Mesothelial cell of epicardium (in vitro differentiated cells): Measurements from ENCODE around the gene UNC5B. TPM values are rescaled to one million over a fixed set of nuclear protein-coding genes. Genes with fewer than 3 reads are reported as not detected.

Experiments
- DNase-seq, 2 experiments: peaks; one replicate each; pipeline ENCODE4 v3.0.0; 2021; ENCODE audit warnings: low spot score in 2 of 2; ENCODE audit not compliant: unreplicated experiment in 2 of 2
- H3K27ac Mint-ChIP-seq: 2 replicates; pipeline ENCODE4 v1.8.0; 2021; ENCODE audit warnings: mixed read lengths
- H3K27me3 Mint-ChIP-seq: 2 replicates; pipeline ENCODE4 v1.8.0; 2021; ENCODE audit warnings: low read depth, mixed read lengths
- H3K36me3 Mint-ChIP-seq: 2 replicates; pipeline ENCODE4 v1.8.0; 2021; ENCODE audit warnings: mixed read lengths
- H3K4me1 Mint-ChIP-seq: 2 replicates; pipeline ENCODE4 v1.8.0; 2021; ENCODE audit warnings: mixed read lengths
- H3K4me3 Mint-ChIP-seq: 2 replicates; pipeline ENCODE4 v1.8.0; 2021; ENCODE audit warnings: mild to moderate bottlenecking, moderate library complexity, mixed read lengths
- H3K9me3 Mint-ChIP-seq: 2 replicates; pipeline ENCODE4 v1.8.0; 2021; ENCODE audit warnings: mixed read lengths
- total RNA-seq: library from RNA; stranded (reverse); gene quantifications from 3 replicates; pipeline ENCODE4 v1.2.1, GENCODE V29; 2021
- TF ChIP-seq, protein P1 (sequence below): fragments of 200-600 bp; sonication (generic); IDR thresholded peaks from one replicate; pipeline ENCODE4 v1.5.0; 2021; ENCODE audit warnings: antibody characterized with exemption; ENCODE audit not compliant: unreplicated experiment

UNC5B gene
- total RNA-seq, 1 donor from 2014 or later, result 91.5 TPM

DNA sequence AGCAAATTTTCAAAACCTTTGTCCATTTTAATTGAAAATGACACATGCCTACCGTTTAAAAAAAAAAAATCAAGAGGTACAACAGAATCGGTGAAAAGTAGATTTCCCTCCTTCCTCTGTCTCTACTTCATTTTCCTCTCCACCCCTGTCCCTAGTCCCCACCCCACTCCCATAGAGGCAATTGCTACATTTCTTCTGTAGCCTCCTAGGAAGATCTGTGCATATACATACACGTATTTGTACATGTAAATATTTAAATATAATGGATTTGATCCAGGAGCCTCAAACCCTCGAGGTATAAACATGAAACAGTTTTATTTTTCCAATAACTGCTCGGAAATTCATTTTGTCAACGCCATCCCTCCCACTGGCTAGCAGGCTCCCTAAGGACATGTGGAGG, 92.5 kb downstream of the UNC5B start:
- H3K9me3 Mint-ChIP-seq, result no peaks in the 10 kb centered on the region
- H3K4me3 Mint-ChIP-seq, result no peak overlapping the region
- peaks cover 21% of the 10 kb centered on the region for H3K4me1 Mint-ChIP-seq
- DNase-seq, result no peak
- H3K27ac Mint-ChIP-seq, result peak overlapping the region; percentile 15
- TF ChIP-seq, protein P1, sequence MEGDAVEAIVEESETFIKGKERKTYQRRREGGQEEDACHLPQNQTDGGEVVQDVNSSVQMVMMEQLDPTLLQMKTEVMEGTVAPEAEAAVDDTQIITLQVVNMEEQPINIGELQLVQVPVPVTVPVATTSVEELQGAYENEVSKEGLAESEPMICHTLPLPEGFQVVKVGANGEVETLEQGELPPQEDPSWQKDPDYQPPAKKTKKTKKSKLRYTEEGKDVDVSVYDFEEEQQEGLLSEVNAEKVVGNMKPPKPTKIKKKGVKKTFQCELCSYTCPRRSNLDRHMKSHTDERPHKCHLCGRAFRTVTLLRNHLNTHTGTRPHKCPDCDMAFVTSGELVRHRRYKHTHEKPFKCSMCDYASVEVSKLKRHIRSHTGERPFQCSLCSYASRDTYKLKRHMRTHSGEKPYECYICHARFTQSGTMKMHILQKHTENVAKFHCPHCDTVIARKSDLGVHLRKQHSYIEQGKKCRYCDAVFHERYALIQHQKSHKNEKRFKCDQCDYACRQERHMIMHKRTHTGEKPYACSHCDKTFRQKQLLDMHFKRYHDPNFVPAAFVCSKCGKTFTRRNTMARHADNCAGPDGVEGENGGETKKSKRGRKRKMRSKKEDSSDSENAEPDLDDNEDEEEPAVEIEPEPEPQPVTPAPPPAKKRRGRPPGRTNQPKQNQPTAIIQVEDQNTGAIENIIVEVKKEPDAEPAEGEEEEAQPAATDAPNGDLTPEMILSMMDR, result no peak
- no peaks in the 10 kb centered on the region for H3K27me3 Mint-ChIP-seq
- peaks cover 4% of the 10 kb centered on the region for H3K36me3 Mint-ChIP-seq

DNA sequence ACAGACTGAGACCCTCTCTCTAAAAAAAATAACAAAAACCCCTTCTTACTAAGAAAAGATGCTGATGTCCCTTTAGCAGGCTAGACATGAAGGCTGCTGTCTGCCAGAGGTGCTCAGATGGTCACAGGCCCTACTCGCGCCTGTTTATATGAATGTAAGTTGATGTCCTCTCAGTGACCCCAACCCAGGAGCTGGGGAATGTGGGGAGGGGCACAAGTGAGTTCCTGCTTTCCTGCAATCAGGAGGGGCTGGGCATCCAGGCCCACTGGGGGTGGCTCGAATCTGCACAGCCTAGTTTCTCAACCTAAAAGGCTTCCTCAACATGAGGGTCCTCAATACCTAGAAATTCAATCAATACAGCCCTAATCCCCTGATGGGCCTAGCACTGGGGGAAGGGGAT, 94.6 kb downstream of the UNC5B start:
- peaks cover 21% of the 10 kb centered on the region for H3K4me1 Mint-ChIP-seq
- H3K4me3 Mint-ChIP-seq, result no peak overlapping the region
- no peak for DNase-seq
- no peaks in the 10 kb centered on the region for H3K27me3 Mint-ChIP-seq
- TF ChIP-seq, protein P1, result no peak
- H3K9me3 Mint-ChIP-seq, result peaks cover 7% of the 10 kb centered on the region
- peaks cover 3% of the 10 kb centered on the region for H3K36me3 Mint-ChIP-seq
- H3K27ac Mint-ChIP-seq, result peak overlapping the region; percentile 60

DNA sequence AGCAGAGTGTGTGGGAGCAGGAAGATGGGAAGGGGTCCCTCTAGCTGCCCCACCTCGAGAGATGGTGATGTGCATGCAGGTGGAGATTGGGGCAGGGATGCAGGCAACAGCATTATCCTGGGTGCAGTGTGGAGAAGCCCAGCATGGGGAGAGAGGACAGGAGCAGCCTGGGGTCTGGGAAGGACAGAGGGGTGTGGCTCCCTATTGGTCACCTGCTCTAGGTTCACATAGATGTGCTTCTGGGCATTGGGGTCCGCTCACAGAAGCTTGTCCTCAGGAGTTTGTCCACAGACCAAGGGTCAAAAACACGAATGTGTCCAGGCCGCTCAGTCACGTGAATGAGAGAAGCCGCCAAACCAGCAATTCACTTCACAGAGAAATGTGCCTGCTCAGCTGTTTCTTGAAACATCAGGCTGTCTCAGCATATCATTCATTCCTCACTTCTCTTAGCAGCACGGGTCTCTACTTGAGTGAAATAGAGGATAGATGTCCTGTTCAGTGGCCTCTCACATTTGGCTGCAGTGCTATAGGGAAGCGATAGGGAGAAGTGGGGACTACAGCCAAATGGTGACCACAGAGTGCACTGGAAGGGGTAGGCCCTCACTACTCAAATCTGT, 95.2 kb downstream of the UNC5B start:
- Mint-ChIP-seq H3K4me1 (peaks cover 21% of the 10 kb centered on the region), H3K4me3 (no peak overlapping the region), H3K9me3 (peaks cover 7% of the 10 kb centered on the region), H3K27me3 (no peaks in the 10 kb centered on the region), H3K27ac (peak overlapping the region; percentile 60), H3K36me3 (peaks cover 3% of the 10 kb centered on the region)
- TF ChIP-seq, protein P1, result no peak
- DNase-seq, result no peak

DNA sequence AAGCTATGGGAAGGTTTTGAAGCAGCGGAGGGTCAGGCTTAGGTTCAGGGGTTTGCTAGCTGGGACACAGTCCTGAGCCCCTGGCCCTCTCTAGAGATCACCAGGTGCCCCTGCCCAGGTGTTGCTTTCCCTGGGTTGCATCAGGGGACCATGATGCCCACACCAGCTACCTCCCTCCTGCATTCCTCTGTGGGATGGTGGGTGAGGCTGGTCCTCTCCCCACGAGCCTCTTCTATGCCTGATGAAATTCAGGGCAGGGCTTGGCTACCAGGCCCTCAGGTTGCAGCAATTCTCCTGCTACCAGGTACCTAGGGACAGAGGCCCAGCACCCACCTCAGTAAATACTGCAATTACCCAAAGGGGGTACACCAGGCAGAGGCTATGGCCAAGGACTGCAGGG, 95.9 kb downstream of the UNC5B start:
- Mint-ChIP-seq H3K9me3 (peaks cover 7% of the 10 kb centered on the region), H3K36me3 (peaks cover 3% of the 10 kb centered on the region), H3K4me3 (no peak overlapping the region), H3K4me1 (peaks cover 27% of the 10 kb centered on the region), H3K27me3 (no peaks in the 10 kb centered on the region), H3K27ac (no peak overlapping the region)
- TF ChIP-seq, protein P1, result no peak
- no peak for DNase-seq

DNA sequence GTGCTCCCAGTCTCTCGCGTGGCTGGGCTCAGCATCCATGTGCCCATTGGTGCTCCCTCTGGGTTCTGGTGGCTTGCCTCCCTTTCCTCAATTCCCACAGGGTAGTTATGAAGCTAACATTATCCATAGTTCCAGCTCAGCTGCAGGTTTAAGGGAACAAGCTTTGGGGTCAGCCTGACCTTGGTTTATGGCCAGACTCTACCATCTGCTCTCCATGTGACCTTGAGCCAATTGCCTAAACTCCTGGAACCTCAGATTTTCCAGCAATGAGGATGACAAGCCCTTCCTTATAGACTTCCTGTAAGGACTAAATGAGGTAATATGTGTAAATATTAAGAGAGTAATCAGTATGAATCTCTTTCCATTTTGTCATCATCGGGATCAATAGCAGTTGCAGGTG, 96.6 kb downstream of the UNC5B start:
- Mint-ChIP-seq H3K27me3 (no peaks in the 10 kb centered on the region), H3K4me3 (no peak overlapping the region), H3K27ac (no peak overlapping the region), H3K4me1 (peaks cover 33% of the 10 kb centered on the region), H3K9me3 (peaks cover 7% of the 10 kb centered on the region), H3K36me3 (peaks cover 3% of the 10 kb centered on the region)
- TF ChIP-seq, protein P1, result no peak
- no peak for DNase-seq

DNA sequence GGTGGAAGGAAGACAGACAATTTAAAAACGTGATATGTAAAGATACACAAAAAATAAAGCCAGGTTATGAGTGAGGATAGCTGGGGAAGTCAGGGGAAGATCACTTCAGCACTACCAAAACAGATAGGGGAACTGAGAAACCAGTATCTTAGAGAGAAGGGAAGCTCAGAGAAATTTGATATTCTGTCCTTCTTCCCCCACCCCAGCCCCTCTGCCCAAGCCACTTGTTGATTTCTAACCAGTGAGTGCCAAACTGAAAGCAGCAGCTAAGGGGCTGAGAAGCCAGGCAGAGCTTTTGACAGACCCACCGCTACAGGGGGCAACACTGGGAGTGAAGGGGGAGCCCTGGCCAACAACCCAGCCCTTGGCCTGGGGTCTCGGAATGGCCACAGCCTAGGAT, 97.5 kb downstream of the UNC5B start:
- TF ChIP-seq, protein P1, result no peak
- DNase-seq, result no peak
- Mint-ChIP-seq H3K4me3 (no peak overlapping the region), H3K27ac (no peak overlapping the region), H3K9me3 (peaks cover 7% of the 10 kb centered on the region), H3K36me3 (peaks cover 3% of the 10 kb centered on the region), H3K4me1 (peaks cover 40% of the 10 kb centered on the region), H3K27me3 (no peaks in the 10 kb centered on the region)
